NCI-H82 treated with DMSO at 0.1 percent for 48 hours (cell line): ENCODE measurements around the gene PTPN2.
"Not testable (repeated sequence)": the region's sequence is repeated elsewhere in the genome, so short reads cannot be mapped to it uniquely, and the experiment has no call there.

Experiments used
- DNase-seq: peaks from one replicate; lab custom pipeline; 2025; ENCODE audit not compliant: unreplicated experiment; lab: John Stamatoyannopoulos, UW

PTPN2 gene

GRCh38 chr18:12883684-12884405, at the start of gene PTPN2:
Gene PTPN2, minus strand, starts transcription at chr18:12884237. Its CDS starts 96 bp downstream, at chr18:12884141.
- DNase-seq, result peak; percentile 74

- DNase-seq, result no peak
Observed at GRCh38 chr18:12933327-12933726, 49.3 kb upstream of the PTPN2 start.

- DNase-seq, result no peak
Observed at GRCh38 chr18:12930908-12931307, 46.9 kb upstream of the PTPN2 start.

GRCh38 chr18:12930376-12930775, 46.3 kb upstream of the PTPN2 start:
- DNase-seq, result no peak

- DNase-seq, result no peak
Observed at GRCh38 chr18:12929477-12930083, 45.5 kb upstream of the PTPN2 start.

GRCh38 chr18:12928641-12929040, 44.6 kb upstream of the PTPN2 start:
- DNase-seq, result no peak

GRCh38 chr18:12928206-12928605, 44.2 kb upstream of the PTPN2 start:
- DNase-seq, result no peak

GRCh38 chr18:12924616-12925015, 40.6 kb upstream of the PTPN2 start:
- DNase-seq, result no peak

GRCh38 chr18:12922266-12922665, 38.2 kb upstream of the PTPN2 start:
- DNase-seq, result no peak

GRCh38 chr18:12921178-12921577, 37.1 kb upstream of the PTPN2 start:
- no peak for DNase-seq

GRCh38 chr18:12911929-12912703, 28.1 kb upstream of the PTPN2 start:
- no peak for DNase-seq

- DNase-seq, result no peak
Observed at GRCh38 chr18:12911025-12911928, 27.2 kb upstream of the PTPN2 start.

GRCh38 chr18:12908706-12909105, 24.7 kb upstream of the PTPN2 start:
- DNase-seq, result no peak

GRCh38 chr18:12907258-12907925, 23.4 kb upstream of the PTPN2 start:
- no peak for DNase-seq

- no peak for DNase-seq
Observed at GRCh38 chr18:12906773-12907172, 22.7 kb upstream of the PTPN2 start.

- no peak for DNase-seq
Observed at GRCh38 chr18:12906119-12906518, 22.1 kb upstream of the PTPN2 start.

GRCh38 chr18:12904012-12904516, 20.0 kb upstream of the PTPN2 start:
- no peak for DNase-seq

GRCh38 chr18:12901208-12901607, 17.2 kb upstream of the PTPN2 start:
- DNase-seq, result not testable (repeated sequence)

- not testable (repeated sequence) for DNase-seq
Observed at GRCh38 chr18:12896784-12897333, 12.8 kb upstream of the PTPN2 start.

GRCh38 chr18:12895626-12896025, 11.6 kb upstream of the PTPN2 start:
- no peak for DNase-seq
